Ishikawa (cell line): Measurements from ENCODE around the gene IL6R.

ENCODE experiments used
- CEBPB ChIP-seq: IDR thresholded peaks from 2 replicates; pipeline ENCODE4 v1.6.1; 2012
- CREB1 ChIP-seq: IDR thresholded peaks from 2 replicates; pipeline ENCODE4 v1.6.1; 2012; ENCODE audit warnings: low read depth
- EGR1 ChIP-seq: IDR thresholded peaks from 2 replicates; pipeline ENCODE4 v1.6.1; 2012
- EP300 ChIP-seq: IDR thresholded peaks from 2 replicates; pipeline ENCODE4 v1.6.1; 2012; ENCODE audit warnings: borderline replicate concordance
- FOXM1 ChIP-seq: IDR thresholded peaks from 2 replicates; pipeline ENCODE4 v1.6.1; 2012; ENCODE audit warnings: low read depth, borderline replicate concordance
- NFIC ChIP-seq: IDR thresholded peaks from 2 replicates; pipeline ENCODE4 v1.6.1; 2012
- RAD21 ChIP-seq: IDR thresholded peaks from 2 replicates; pipeline ENCODE4 v1.6.1; 2012; ENCODE audit warnings: low read depth
- TAF1 ChIP-seq: IDR thresholded peaks from 2 replicates; pipeline ENCODE4 v1.6.1; 2012; ENCODE audit warnings: low read depth, mild to moderate bottlenecking
- TCF12 ChIP-seq: IDR thresholded peaks from 2 replicates; pipeline ENCODE4 v1.6.1; 2012; ENCODE audit warnings: low read depth
- TEAD4 ChIP-seq: IDR thresholded peaks from 2 replicates; pipeline ENCODE4 v1.6.1; 2012
- YY1 ChIP-seq: IDR thresholded peaks from 2 replicates; pipeline ENCODE4 v1.6.1; 2012; ENCODE audit warnings: low read depth
- ZBTB7A ChIP-seq: IDR thresholded peaks from 2 replicates; pipeline ENCODE4 v1.6.1; 2012; ENCODE audit warnings: low read depth
- TF ChIP-seq, protein P1 (sequence below): IDR thresholded peaks from 2 replicates; pipeline ENCODE4 v1.6.1; 2012
- TF ChIP-seq, protein P2 (sequence below): IDR thresholded peaks from 2 replicates; pipeline ENCODE4 v1.6.1; 2012
- TF ChIP-seq, protein P3 (sequence below): IDR thresholded peaks from 2 replicates; pipeline ENCODE4 v1.6.1; 2012; ENCODE audit warnings: low read depth, mild to moderate bottlenecking

The IL6R gene

DNA sequence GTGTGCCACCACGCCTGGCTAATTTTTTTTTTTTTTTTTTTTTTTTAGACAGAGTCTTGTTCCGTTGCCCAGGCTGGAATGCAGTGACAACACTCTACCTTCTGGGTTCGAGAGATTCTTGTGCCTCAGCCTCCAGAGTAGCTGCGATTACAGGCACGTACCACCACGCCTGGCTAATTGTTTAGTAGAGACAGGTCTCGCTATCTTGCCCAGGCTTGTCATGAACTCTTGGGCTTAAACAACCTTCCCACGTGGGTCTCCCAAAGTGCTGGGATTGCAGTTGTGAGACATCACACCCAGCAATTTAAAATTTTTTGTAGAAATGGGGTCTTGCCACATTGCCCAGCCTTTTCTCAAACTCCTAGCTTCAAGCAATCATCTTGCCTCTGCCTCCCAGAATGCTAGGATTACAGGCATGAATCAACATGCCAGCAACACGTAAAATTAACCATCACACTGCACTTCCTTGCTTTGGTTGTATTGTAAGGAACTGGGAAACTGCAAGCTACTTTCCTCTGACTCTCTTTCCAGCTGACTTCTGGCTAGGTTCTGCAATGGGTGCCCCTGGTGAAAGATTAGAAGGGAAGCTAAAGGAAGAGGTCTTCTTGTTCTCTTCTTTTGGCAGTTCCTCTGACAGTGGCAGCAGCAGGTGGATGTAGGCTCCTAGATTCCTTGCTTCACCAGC, 13.9 kb upstream of the IL6R start:
- no peak for TF ChIP-seq EP300
- TF ChIP-seq TCF12, result no peak
- TF ChIP-seq EGR1, result no peak
- TF ChIP-seq, protein P1, sequence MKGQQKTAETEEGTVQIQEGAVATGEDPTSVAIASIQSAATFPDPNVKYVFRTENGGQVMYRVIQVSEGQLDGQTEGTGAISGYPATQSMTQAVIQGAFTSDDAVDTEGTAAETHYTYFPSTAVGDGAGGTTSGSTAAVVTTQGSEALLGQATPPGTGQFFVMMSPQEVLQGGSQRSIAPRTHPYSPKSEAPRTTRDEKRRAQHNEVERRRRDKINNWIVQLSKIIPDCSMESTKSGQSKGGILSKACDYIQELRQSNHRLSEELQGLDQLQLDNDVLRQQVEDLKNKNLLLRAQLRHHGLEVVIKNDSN, result no peak
- no peak for TF ChIP-seq NFIC
- no peak for TF ChIP-seq TEAD4
- no peak for TF ChIP-seq CREB1
- TF ChIP-seq TAF1, result no peak
- TF ChIP-seq CEBPB, result no peak
- no peak for TF ChIP-seq ZBTB7A
- TF ChIP-seq, protein P2, sequence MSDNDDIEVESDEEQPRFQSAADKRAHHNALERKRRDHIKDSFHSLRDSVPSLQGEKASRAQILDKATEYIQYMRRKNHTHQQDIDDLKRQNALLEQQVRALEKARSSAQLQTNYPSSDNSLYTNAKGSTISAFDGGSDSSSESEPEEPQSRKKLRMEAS, result no peak
- no peak for TF ChIP-seq YY1
- TF ChIP-seq, protein P3, sequence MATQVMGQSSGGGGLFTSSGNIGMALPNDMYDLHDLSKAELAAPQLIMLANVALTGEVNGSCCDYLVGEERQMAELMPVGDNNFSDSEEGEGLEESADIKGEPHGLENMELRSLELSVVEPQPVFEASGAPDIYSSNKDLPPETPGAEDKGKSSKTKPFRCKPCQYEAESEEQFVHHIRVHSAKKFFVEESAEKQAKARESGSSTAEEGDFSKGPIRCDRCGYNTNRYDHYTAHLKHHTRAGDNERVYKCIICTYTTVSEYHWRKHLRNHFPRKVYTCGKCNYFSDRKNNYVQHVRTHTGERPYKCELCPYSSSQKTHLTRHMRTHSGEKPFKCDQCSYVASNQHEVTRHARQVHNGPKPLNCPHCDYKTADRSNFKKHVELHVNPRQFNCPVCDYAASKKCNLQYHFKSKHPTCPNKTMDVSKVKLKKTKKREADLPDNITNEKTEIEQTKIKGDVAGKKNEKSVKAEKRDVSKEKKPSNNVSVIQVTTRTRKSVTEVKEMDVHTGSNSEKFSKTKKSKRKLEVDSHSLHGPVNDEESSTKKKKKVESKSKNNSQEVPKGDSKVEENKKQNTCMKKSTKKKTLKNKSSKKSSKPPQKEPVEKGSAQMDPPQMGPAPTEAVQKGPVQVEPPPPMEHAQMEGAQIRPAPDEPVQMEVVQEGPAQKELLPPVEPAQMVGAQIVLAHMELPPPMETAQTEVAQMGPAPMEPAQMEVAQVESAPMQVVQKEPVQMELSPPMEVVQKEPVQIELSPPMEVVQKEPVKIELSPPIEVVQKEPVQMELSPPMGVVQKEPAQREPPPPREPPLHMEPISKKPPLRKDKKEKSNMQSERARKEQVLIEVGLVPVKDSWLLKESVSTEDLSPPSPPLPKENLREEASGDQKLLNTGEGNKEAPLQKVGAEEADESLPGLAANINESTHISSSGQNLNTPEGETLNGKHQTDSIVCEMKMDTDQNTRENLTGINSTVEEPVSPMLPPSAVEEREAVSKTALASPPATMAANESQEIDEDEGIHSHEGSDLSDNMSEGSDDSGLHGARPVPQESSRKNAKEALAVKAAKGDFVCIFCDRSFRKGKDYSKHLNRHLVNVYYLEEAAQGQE, result no peak
- TF ChIP-seq FOXM1, result no peak
- no peak for TF ChIP-seq RAD21

DNA sequence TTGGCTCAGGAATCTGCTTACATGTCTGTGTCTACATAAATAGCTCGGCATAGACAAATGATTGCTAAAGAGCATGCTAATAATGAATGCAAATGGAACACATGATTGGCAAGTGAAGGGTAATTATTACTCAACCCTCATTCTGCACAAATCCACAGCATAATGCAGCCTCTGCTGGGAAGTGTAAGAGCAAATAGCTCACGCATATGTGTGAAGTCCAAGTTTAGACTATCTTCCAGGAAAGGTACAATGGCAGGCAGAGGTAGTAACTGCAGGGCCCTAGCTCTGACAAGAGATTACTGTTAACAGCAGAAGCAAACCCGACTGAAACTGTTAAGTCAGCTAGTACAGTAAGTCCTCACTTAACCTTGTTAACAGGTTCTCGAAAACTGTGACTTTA, 7.0 kb upstream of the IL6R start:
- no peak for TF ChIP-seq EGR1
- TF ChIP-seq ZBTB7A, result no peak
- TF ChIP-seq, protein P3, result no peak
- no peak for TF ChIP-seq NFIC
- no peak for TF ChIP-seq EP300

DNA sequence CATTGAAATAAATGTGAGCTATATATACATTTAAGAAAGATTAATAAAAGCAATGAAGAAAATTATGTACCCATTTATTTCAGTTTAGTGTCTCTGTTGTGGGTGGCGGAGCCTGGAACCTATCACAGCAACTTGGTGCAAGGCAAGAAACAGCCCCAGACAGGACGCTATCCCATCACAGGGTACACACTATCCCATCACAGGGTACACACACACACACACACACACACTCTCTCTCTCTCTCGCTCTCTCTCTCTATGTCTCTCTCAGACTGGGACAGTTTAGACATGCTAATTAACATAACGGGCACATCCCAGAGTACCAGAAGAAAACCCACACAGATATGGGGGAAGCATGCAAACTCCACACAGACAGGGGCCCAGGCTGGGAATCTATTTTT, 6.5 kb upstream of the IL6R start:
- TF ChIP-seq TAF1, result no peak
- no peak for TF ChIP-seq EP300
- TF ChIP-seq TEAD4, result no peak
- TF ChIP-seq NFIC, result no peak
- TF ChIP-seq, protein P2, result no peak
- no peak for TF ChIP-seq CEBPB

DNA sequence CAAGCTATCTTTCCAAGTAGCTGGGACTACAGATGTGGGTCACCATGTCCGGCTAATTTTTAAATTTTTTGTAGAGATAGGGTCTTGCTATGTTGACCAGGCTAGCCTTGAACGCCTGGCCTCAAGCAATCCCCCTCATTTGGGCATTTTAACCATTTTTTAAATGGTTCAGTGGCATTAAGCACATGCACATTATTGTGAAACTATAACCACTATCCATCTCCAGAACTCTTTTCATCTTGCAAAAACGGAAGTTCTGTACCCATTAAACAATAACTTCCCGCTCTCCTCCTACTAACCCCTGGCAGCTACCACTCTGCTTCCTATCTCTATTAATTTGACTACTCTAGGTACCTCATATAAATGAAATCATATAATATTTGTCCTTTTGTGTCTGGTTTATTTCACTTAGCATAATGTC, 4.8 kb upstream of the IL6R start:
- TF ChIP-seq CREB1 (no peak), EP300 (no peak), FOXM1 (no peak), YY1 (no peak), ZBTB7A (no peak), CEBPB (no peak)

DNA sequence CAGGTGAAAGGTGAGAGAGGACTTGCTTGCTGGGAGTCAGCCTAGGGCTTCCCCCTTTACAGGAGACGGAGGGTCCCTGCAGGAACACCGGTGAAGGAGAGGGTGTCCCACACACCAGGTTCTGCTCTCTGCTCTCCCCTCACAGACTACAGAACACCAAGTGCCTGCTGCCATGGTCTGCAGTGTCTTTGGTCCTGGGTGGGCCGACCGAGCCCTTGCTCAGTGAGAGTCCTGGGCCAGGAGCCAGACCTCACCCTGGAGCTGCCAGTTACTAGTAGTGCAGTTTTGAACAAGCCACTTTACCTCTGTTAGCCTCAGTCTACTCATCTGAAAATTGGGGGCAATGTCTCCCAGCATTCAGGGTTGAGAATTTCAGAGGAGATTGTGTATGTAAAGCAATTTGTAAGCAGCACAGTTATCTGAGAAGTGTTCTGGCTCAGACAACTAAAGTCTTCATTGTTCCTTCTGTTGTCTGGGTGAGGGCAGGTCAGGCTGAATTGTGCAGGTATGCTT, 2.7 kb upstream of the IL6R start:
- TF ChIP-seq FOXM1 (no peak), NFIC (no peak), TEAD4 (no peak)

DNA sequence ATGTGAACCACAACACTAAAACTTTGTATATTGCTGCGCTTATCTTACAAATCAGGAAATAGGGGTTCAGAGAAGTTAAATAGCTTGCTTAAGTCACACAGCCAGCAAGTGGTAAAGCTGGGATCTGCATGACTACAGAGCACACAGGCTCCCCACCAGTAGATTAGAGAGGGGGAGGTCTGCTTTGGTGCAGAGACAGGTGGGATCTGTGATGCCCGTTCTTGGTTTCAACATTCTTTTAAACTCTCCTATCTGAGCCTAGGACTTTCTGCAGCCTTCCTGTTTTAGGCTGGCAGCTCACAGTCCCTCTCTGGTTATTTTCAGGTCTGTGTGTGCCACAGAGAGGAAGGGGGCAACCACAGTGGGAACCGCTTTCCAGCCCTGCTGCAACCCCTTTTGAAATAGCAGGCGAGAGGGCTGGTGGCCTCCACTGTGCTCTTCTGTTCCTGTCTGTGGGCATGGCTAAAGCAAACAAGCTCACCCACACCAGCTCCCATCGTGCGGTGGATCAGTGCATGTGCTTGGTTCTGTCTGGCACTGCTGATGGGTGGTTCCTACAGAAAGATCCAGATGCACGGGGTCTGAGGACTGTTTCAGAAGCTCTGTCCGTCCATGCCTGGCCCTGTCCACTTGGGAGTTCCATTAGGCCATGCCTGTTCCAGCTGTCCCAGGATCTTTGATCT, 1.7 kb upstream of the IL6R start:
- TF ChIP-seq CREB1 (no peak), TAF1 (no peak), RAD21 (no peak), TEAD4 (no peak), EGR1 (no peak), FOXM1 (no peak), TCF12 (no peak), NFIC (no peak), YY1 (no peak), ZBTB7A (no peak), EP300 (no peak), CEBPB (no peak)
- TF ChIP-seq, protein P2, result no peak
- TF ChIP-seq, protein P1, result no peak
- TF ChIP-seq, protein P3, result no peak
